22Rv1 (cell line): ENCODE data around the gene EXD3.

Experiments used
- H3K27ac ChIP-seq: fragments of 450-650 bp; 2 replicates; pipeline ENCODE4 v1.5.1; 2017
- CTCF ChIP-seq: fragments of 450-650 bp; IDR thresholded peaks from 2 replicates; pipeline ENCODE4 v1.5.1; 2017; ENCODE audit warnings: mild to moderate bottlenecking
- ZFX ChIP-seq: fragments of 450-650 bp; IDR thresholded peaks from 2 replicates; pipeline ENCODE4 v1.6.1; 2017; ENCODE audit warnings: antibody characterized with exemption, borderline replicate concordance

The EXD3 gene

GRCh38 chr9:137310189-137311052 lies 112.5 kb downstream of the EXD3 start:
- TF ChIP-seq CTCF (no peak), ZFX (no peak)
- peak overlapping the region; percentile 69 for H3K27ac ChIP-seq

- H3K27ac ChIP-seq, result no peak overlapping the region
- TF ChIP-seq ZFX, result no peak
- no peak for TF ChIP-seq CTCF
Observed at GRCh38 chr9:137309368-137310188, 113.4 kb downstream of the EXD3 start.

- TF ChIP-seq ZFX (no peak), CTCF (no peak)
- no peak overlapping the region for H3K27ac ChIP-seq
Observed at GRCh38 chr9:137308057-137308619, 114.8 kb downstream of the EXD3 start.

- no peak overlapping the region for H3K27ac ChIP-seq
- TF ChIP-seq ZFX (no peak), CTCF (no peak)
Observed at GRCh38 chr9:137307255-137308056, 115.5 kb downstream of the EXD3 start.

GRCh38 chr9:137306850-137307254 lies 116.1 kb downstream of the EXD3 start:
- no peak overlapping the region for H3K27ac ChIP-seq
- TF ChIP-seq ZFX (no peak), CTCF (no peak)

- no peak for TF ChIP-seq ZFX
- TF ChIP-seq CTCF, result no peak
- H3K27ac ChIP-seq, result peak overlapping the region; percentile 98
Observed at GRCh38 chr9:137306066-137306849, 116.7 kb downstream of the EXD3 start.
